Mesenchymal stem cell (in vitro differentiated cells and primary cell): ENCODE data around the gene AKT1.

Experiments
- DNase-seq: peaks from one replicate; pipeline ENCODE4 v3.0.0-alpha.2; 2013
- H2AFZ ChIP-seq: one replicate; pipeline ENCODE4 v1.6.1; 2013; ENCODE audit warnings: low read depth, mild to moderate bottlenecking, control low read depth, inconsistent platforms, low read length, moderate library complexity
- H2AK5ac ChIP-seq: 2 replicates; pipeline ENCODE4 v1.6.1; 2013; ENCODE audit warnings: low read length, moderate library complexity, mild to moderate bottlenecking, inconsistent platforms; ENCODE audit not compliant: severe bottlenecking
- H2BK120ac ChIP-seq: one replicate; pipeline ENCODE4 v1.6.1; 2013; ENCODE audit warnings: low read depth, mild to moderate bottlenecking, inconsistent platforms, low read length, moderate library complexity
- H2BK12ac ChIP-seq, 2 experiments: one replicate each; pipeline ENCODE4 v1.6.1; 2013; ENCODE audit warnings: inconsistent platforms in 2 of 2, low read length in 2 of 2, mild to moderate bottlenecking in 2 of 2, moderate library complexity in 2 of 2, control low read depth in 1 of 2
- H2BK15ac ChIP-seq: one replicate; pipeline ENCODE4 v1.6.1; 2013; ENCODE audit warnings: mild to moderate bottlenecking, low read depth, inconsistent platforms; ENCODE audit not compliant: poor library complexity, severe bottlenecking
- H2BK5ac ChIP-seq: 2 replicates; pipeline ENCODE4 v1.6.1; 2013; ENCODE audit warnings: low read depth, mild to moderate bottlenecking, low read length, control low read depth, inconsistent platforms; ENCODE audit not compliant: poor library complexity, severe bottlenecking
- H3K14ac ChIP-seq, 2 experiments: one replicate each; pipeline ENCODE4 v1.6.1; 2013; ENCODE audit warnings: inconsistent platforms in 2 of 2, low read length in 2 of 2, control low read depth in 1 of 2, mild to moderate bottlenecking in 1 of 2, moderate library complexity in 1 of 2
- H3K18ac ChIP-seq, 2 experiments: one replicate each; pipeline ENCODE4 v1.6.1; 2013; ENCODE audit warnings: inconsistent platforms in 2 of 2, low read length in 2 of 2, control low read depth in 1 of 2, low read depth in 1 of 2, mild to moderate bottlenecking in 1 of 2
- H3K23ac ChIP-seq, 2 experiments: one replicate each; pipeline ENCODE4 v1.6.1; 2013; ENCODE audit warnings: inconsistent platforms in 2 of 2, low read length in 2 of 2, mild to moderate bottlenecking in 2 of 2, moderate library complexity in 2 of 2, control low read depth in 1 of 2
- H3K27ac ChIP-seq: 2 replicates; pipeline ENCODE4 v1.5.1; 2013; ENCODE audit warnings: mild to moderate bottlenecking, moderate library complexity, low read length, control low read depth, inconsistent platforms; ENCODE audit not compliant: poor library complexity, severe bottlenecking
- H3K27me3 ChIP-seq, 2 experiments: 2 replicates each; pipeline versions ENCODE4 v1.6.1 to v1.7.0; 2013; ENCODE audit warnings: low read length in 2 of 2, mild to moderate bottlenecking in 2 of 2, moderate library complexity in 2 of 2, control low read depth in 1 of 2, inconsistent platforms in 1 of 2; ENCODE audit not compliant: control insufficient read depth in 1 of 2, insufficient read depth in 1 of 2
- H3K36me3 ChIP-seq, 2 experiments: 2 replicates each; pipeline versions ENCODE4 v1.6.1 to v1.7.0; 2013; ENCODE audit warnings: low read length in 2 of 2, control low read depth in 1 of 2, inconsistent platforms in 1 of 2, low read depth in 1 of 2, mild to moderate bottlenecking in 1 of 2; ENCODE audit not compliant: insufficient read depth in 2 of 2, control insufficient read depth in 1 of 2
- H3K4ac ChIP-seq, 2 experiments: one replicate each; pipeline ENCODE4 v1.6.1; 2013; ENCODE audit warnings: inconsistent platforms in 2 of 2, low read length in 2 of 2, mild to moderate bottlenecking in 2 of 2, moderate library complexity in 2 of 2, control low read depth in 1 of 2, low read depth in 1 of 2
- H3K4me1 ChIP-seq: 2 replicates; pipeline ENCODE4 v1.6.1; 2013; ENCODE audit warnings: low read depth, low read length, control low read depth; ENCODE audit not compliant: control insufficient read depth, insufficient read depth
- H3K4me2 ChIP-seq: 2 replicates; pipeline ENCODE4 v1.6.1; 2013; ENCODE audit warnings: low read length, mild to moderate bottlenecking, inconsistent platforms; ENCODE audit not compliant: poor library complexity, severe bottlenecking
- H3K4me3 ChIP-seq, 2 experiments: 2 replicates each; pipeline versions ENCODE4 v1.5.1 to v1.7.0; 2013; ENCODE audit warnings: low read length in 2 of 2, mild to moderate bottlenecking in 2 of 2, control low read depth in 1 of 2, low read depth in 1 of 2; ENCODE audit not compliant: insufficient read depth in 1 of 2
- H3K79me1 ChIP-seq: replicated peaks from 2 replicates; pipeline ENCODE4 v1.6.1; 2013; ENCODE audit warnings: mild to moderate bottlenecking, control low read depth, low read length, inconsistent platforms; ENCODE audit not compliant: poor library complexity, severe bottlenecking
- H3K9ac ChIP-seq: 2 replicates; pipeline ENCODE4 v1.7.0; 2013; ENCODE audit warnings: mild to moderate bottlenecking, low read length, moderate library complexity
- H3K9me3 ChIP-seq: 2 replicates; pipeline ENCODE4 v1.7.0; 2013; ENCODE audit warnings: mild to moderate bottlenecking, low read length; ENCODE audit not compliant: control insufficient read depth
- H4K8ac ChIP-seq: one replicate; pipeline ENCODE4 v1.6.1; 2013; ENCODE audit warnings: inconsistent platforms, mild to moderate bottlenecking, low read length, moderate library complexity
- H4K91ac ChIP-seq: one replicate; pipeline ENCODE4 v1.6.1; 2013; ENCODE audit warnings: mild to moderate bottlenecking, low read length, inconsistent platforms
- WGBS: methylation state at CpG from one replicate; pipeline ENCODE4 v1.1.7; 2013; ENCODE audit warnings: mixed read lengths; 5-methylcytosine and 5-hydroxymethylcytosine counted together

Gene AKT1

GRCh38 chr14:104788873-104789663 lies 6.5 kb downstream of the AKT1 start:
- H3K27me3 ChIP-seq = no peaks in the 10 kb centered on the region
- H2BK5ac ChIP-seq = no peak overlapping the region
- H3K9ac ChIP-seq = no peak overlapping the region
- H2BK12ac ChIP-seq = no peak overlapping the region
- no peak overlapping the region for H3K4me2 ChIP-seq
- H3K18ac ChIP-seq = no peak overlapping the region
- H2AK5ac ChIP-seq = no peak overlapping the region
- H3K4ac ChIP-seq = no peak overlapping the region
- no peak overlapping the region for H3K4me3 ChIP-seq
- no peak overlapping the region for H2AFZ ChIP-seq
- H2BK120ac ChIP-seq = no peak overlapping the region
- peaks cover 44% of the 10 kb centered on the region for H3K79me1 ChIP-seq
- no peak overlapping the region for H4K8ac ChIP-seq
- WGBS = 93% methylated on average over 39 of the region's 39 CpGs
- peaks cover 51% of the 10 kb centered on the region for H3K4me1 ChIP-seq
- H2BK15ac ChIP-seq = no peak overlapping the region
- no peak for DNase-seq
- no peaks in the 10 kb centered on the region for H3K9me3 ChIP-seq
- H3K36me3 ChIP-seq = peaks cover 34 to 90% of the 10 kb centered on the region in 2 experiments
- H3K14ac ChIP-seq = no peak overlapping the region
- H3K27ac ChIP-seq = no peak overlapping the region
- H3K23ac ChIP-seq = no peak overlapping the region
- H4K91ac ChIP-seq = no peak overlapping the region

GRCh38 chr14:104788161-104788818 lies 7.3 kb downstream of the AKT1 start:
- no peak overlapping the region for H3K14ac ChIP-seq
- no peak overlapping the region for H2AFZ ChIP-seq
- no peak for DNase-seq
- peaks cover 34 to 98% of the 10 kb centered on the region in 2 experiments for H3K36me3 ChIP-seq
- H3K18ac ChIP-seq = no peak overlapping the region
- no peak overlapping the region for H3K9ac ChIP-seq
- H3K27me3 ChIP-seq = no peaks in the 10 kb centered on the region
- no peak overlapping the region for H3K4me2 ChIP-seq
- no peak overlapping the region for H4K8ac ChIP-seq
- no peak overlapping the region for H2BK12ac ChIP-seq
- peaks cover 50% of the 10 kb centered on the region for H3K79me1 ChIP-seq
- WGBS = 96% methylated on average over 13 of the region's 14 CpGs
- no peak overlapping the region for H3K27ac ChIP-seq
- H2BK5ac ChIP-seq = no peak overlapping the region
- no peaks in the 10 kb centered on the region for H3K9me3 ChIP-seq
- H2BK15ac ChIP-seq = no peak overlapping the region
- no peak overlapping the region for H4K91ac ChIP-seq
- no peak overlapping the region for H2AK5ac ChIP-seq
- H3K23ac ChIP-seq = no peak overlapping the region
- no peak overlapping the region for H2BK120ac ChIP-seq
- H3K4me1 ChIP-seq = peaks cover 47% of the 10 kb centered on the region
- no peak overlapping the region for H3K4ac ChIP-seq
- no peak overlapping the region for H3K4me3 ChIP-seq

GRCh38 chr14:104787736-104788135 lies 7.8 kb downstream of the AKT1 start:
- Histone ChIP-seq H3K4ac (no peak overlapping the region), H3K79me1 (peaks cover 54% of the 10 kb centered on the region), H2BK5ac (no peak overlapping the region), H3K4me3 (no peak overlapping the region), H3K4me2 (no peak overlapping the region), H4K8ac (no peak overlapping the region), H3K4me1 (peaks cover 41% of the 10 kb centered on the region), H2AK5ac (no peak overlapping the region), H3K18ac (no peak overlapping the region), H3K14ac (no peak overlapping the region), H3K36me3 (peaks cover 34 to 100% of the 10 kb centered on the region in 2 experiments), H3K27ac (no peak overlapping the region), H3K9ac (no peak overlapping the region), H3K27me3 (no peaks in the 10 kb centered on the region), H3K23ac (no peak overlapping the region), H2AFZ (no peak overlapping the region), H2BK15ac (no peak overlapping the region), H2BK120ac (no peak overlapping the region), H2BK12ac (no peak overlapping the region), H3K9me3 (no peaks in the 10 kb centered on the region), H4K91ac (no peak overlapping the region)
- DNase-seq = no peak
- 97% methylated on average over 7 of the region's 7 CpGs for WGBS
